Measurements from ENCODE around the gene DNASE1. TPM values are rescaled to one million over a fixed set of nuclear protein-coding genes. Genes with fewer than 3 reads are reported as not detected.
A peak's percentile ranks its signal among the peaks of the same experiment; 100 is the strongest.
"Not testable (repeated sequence)": the region's sequence is repeated elsewhere in the genome, so short reads cannot be mapped to it uniquely, and the experiment has no call there.

Gene DNASE1
- polyA plus RNA-seq: 170 TPM
- long read RNA-seq, donor 1, full-length matches to known transcripts: 32 of 106 reads
- long read RNA-seq, donor 1, partial matches to known transcripts: 58 of 106 reads
- long read RNA-seq, donor 1, other reads (novel, unspliced or antisense): 16 of 106 reads
- long read RNA-seq, donor 2, full-length matches to known transcripts: 30 of 225 reads
- long read RNA-seq, donor 2, partial matches to known transcripts: 142 of 225 reads
- long read RNA-seq, donor 2, other reads (novel, unspliced or antisense): 53 of 225 reads
- long read RNA-seq, donor 3: 0 reads
- long read RNA-seq, donor 4, full-length matches to known transcripts: 8 of 8 reads
- long read RNA-seq, donor 4, partial matches to known transcripts: 0 of 8 reads
- long read RNA-seq, donor 4, other reads (novel, unspliced or antisense): 0 of 8 reads
- long read RNA-seq, donor 5, full-length matches to known transcripts: 37 of 75 reads
- long read RNA-seq, donor 5, partial matches to known transcripts: 14 of 75 reads
- long read RNA-seq, donor 5, other reads (novel, unspliced or antisense): 24 of 75 reads
- long read RNA-seq, donor 6, full-length matches to known transcripts: 23 of 166 reads
- long read RNA-seq, donor 6, partial matches to known transcripts: 64 of 166 reads
- long read RNA-seq, donor 6, other reads (novel, unspliced or antisense): 79 of 166 reads
- long read RNA-seq, donor 7, full-length matches to known transcripts: 7 of 34 reads
- long read RNA-seq, donor 7, partial matches to known transcripts: 14 of 34 reads
- long read RNA-seq, donor 7, other reads (novel, unspliced or antisense): 13 of 34 reads
- long read RNA-seq, donor 8, full-length matches to known transcripts: 48 of 201 reads
- long read RNA-seq, donor 8, partial matches to known transcripts: 73 of 201 reads
- long read RNA-seq, donor 8, other reads (novel, unspliced or antisense): 80 of 201 reads
- long read RNA-seq, donor 9, full-length matches to known transcripts: 72 of 210 reads
- long read RNA-seq, donor 9, partial matches to known transcripts: 90 of 210 reads
- long read RNA-seq, donor 9, other reads (novel, unspliced or antisense): 48 of 210 reads
- long read RNA-seq, donor 10, full-length matches to known transcripts: 35 of 148 reads
- long read RNA-seq, donor 10, partial matches to known transcripts: 69 of 148 reads
- long read RNA-seq, donor 10, other reads (novel, unspliced or antisense): 44 of 148 reads
- long read RNA-seq, donor 11, full-length matches to known transcripts: 17 of 94 reads
- long read RNA-seq, donor 11, partial matches to known transcripts: 31 of 94 reads
- long read RNA-seq, donor 11, other reads (novel, unspliced or antisense): 46 of 94 reads

DNA sequence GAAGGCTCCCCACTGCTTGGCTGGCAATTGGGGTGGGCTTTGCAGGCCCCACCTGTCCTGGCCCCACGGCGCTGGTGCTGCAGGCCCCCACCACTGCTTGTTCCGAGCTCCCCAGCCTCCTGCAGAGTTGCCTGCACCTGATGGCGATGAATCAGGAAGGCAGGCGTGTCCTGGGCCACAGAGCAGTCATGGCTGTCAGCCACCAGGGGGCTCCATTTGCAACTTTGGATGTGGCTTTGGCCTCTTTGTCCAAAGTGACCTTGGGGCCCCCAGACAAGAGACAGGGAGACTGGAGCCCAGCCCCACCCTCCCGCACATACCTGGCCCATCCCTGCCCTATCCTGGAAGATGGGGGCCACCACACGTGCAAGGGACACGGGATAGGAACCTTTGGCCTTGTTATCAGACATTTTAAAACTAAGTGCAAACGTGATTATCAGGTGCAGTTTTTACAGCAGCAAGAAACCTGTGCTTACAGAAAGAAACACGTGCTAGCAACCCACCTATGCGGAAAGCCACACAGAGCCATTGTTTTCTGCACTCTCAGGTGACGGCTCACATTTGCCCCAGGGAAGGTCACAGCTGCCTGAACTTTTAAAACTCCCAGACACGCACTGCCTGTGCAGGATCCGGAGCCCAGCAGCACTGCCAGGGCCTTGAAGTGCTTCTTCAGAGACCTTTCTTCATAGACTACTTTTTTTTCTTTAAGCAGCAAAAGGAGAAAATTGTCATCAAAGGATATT lies at the start of gene DNASE1:
DNASE1 (plus strand) TSS at position 443 of the 743 bp plus-strand sequence. CDS start 683 bp downstream, outside the sequence.
- WGBS (ENCODE audit: insufficient coverage, low lambda C conversion rate): no CpG with 5 or more reads among the region's 14 CpGs
- peaks cover 21% of the 10 kb centered on the region for H3K4me1 ChIP-seq (ENCODE audit: control insufficient read depth, insufficient read depth, low read length)
- H3K4me3 ChIP-seq (ENCODE audit: low read length): peak within 1 kb of the TSS; percentile 77
- H3K27me3 ChIP-seq (ENCODE audit: control insufficient read depth, insufficient read depth, low read length): no peaks in the 10 kb centered on the region
- peaks cover 62% of the 10 kb centered on the region for H3K36me3 ChIP-seq (ENCODE audit: control insufficient read depth, insufficient read depth, low read length)
- H3K27ac ChIP-seq (ENCODE audit: low read length): peak within 1 kb of the TSS; percentile 96
- no peaks in the 10 kb centered on the region for H3K9me3 ChIP-seq (ENCODE audit: control insufficient read depth, low read depth, low read length)
- DNase-seq: peak; percentile 99 to 100

- peaks cover 14% of the 10 kb centered on the region for H3K4me1 ChIP-seq (ENCODE audit: control insufficient read depth, insufficient read depth, low read length)
- no CpG with 5 or more reads among the region's 11 CpGs for WGBS (ENCODE audit: insufficient coverage, low lambda C conversion rate)
- no peaks in the 10 kb centered on the region for H3K27me3 ChIP-seq (ENCODE audit: control insufficient read depth, insufficient read depth, low read length)
- H3K36me3 ChIP-seq (ENCODE audit: control insufficient read depth, insufficient read depth, low read length): peaks cover 26% of the 10 kb centered on the region
- H3K27ac ChIP-seq (ENCODE audit: low read length): no peak overlapping the region
- DNase-seq: no peak
- H3K9me3 ChIP-seq (ENCODE audit: control insufficient read depth, low read depth, low read length): no peaks in the 10 kb centered on the region
- no peak overlapping the region for H3K4me3 ChIP-seq (ENCODE audit: low read length)
Measured at GRCh38 chr16:3606441-3606840, 48.0 kb upstream of the DNASE1 start.

GRCh38 chr16:3607161-3607560 lies 47.3 kb upstream of the DNASE1 start:
- Histone ChIP-seq H3K4me3 (ENCODE audit: low read length) (no peak overlapping the region), H3K4me1 (ENCODE audit: control insufficient read depth, insufficient read depth, low read length) (peaks cover 14% of the 10 kb centered on the region)
- WGBS (ENCODE audit: insufficient coverage, low lambda C conversion rate): 93% methylated on average over 3 of the region's 7 CpGs

GRCh38 chr16:3607634-3608033 lies 46.9 kb upstream of the DNASE1 start:
- H3K27me3 ChIP-seq (ENCODE audit: control insufficient read depth, insufficient read depth, low read length): no peaks in the 10 kb centered on the region
- peaks cover 16% of the 10 kb centered on the region for H3K4me1 ChIP-seq (ENCODE audit: control insufficient read depth, insufficient read depth, low read length)
- DNase-seq: no peak
- no peaks in the 10 kb centered on the region for H3K9me3 ChIP-seq (ENCODE audit: control insufficient read depth, low read depth, low read length)
- no peak overlapping the region for H3K4me3 ChIP-seq (ENCODE audit: low read length)
- no CpG with 5 or more reads among the region's 2 CpGs for WGBS (ENCODE audit: insufficient coverage, low lambda C conversion rate)
- H3K27ac ChIP-seq (ENCODE audit: low read length): no peak overlapping the region
- peaks cover 17% of the 10 kb centered on the region for H3K36me3 ChIP-seq (ENCODE audit: control insufficient read depth, insufficient read depth, low read length)

More at GRCh38 chr16:3607161-3607560, 47.3 kb upstream of the DNASE1 start:
- Histone ChIP-seq H3K27me3 (ENCODE audit: control insufficient read depth, insufficient read depth, low read length) (no peaks in the 10 kb centered on the region), H3K36me3 (ENCODE audit: control insufficient read depth, insufficient read depth, low read length) (peaks cover 20% of the 10 kb centered on the region), H3K9me3 (ENCODE audit: control insufficient read depth, low read depth, low read length) (no peaks in the 10 kb centered on the region), H3K27ac (ENCODE audit: low read length) (no peak overlapping the region)
- no peak for DNase-seq

- no peaks in the 10 kb centered on the region for H3K9me3 ChIP-seq (ENCODE audit: control insufficient read depth, low read depth, low read length)
- WGBS (ENCODE audit: insufficient coverage, low lambda C conversion rate): no CpG with 5 or more reads among the region's 5 CpGs
- DNase-seq: no peak
Measured at GRCh38 chr16:3608069-3608468, 46.4 kb upstream of the DNASE1 start.

GRCh38 chr16:3608976-3609375 lies 45.5 kb upstream of the DNASE1 start:
- not testable (repeated sequence) for H3K27ac ChIP-seq (ENCODE audit: low read length); H3K4me3 ChIP-seq (ENCODE audit: low read length); H3K9me3 ChIP-seq (ENCODE audit: control insufficient read depth, low read depth, low read length); H3K27me3 ChIP-seq (ENCODE audit: control insufficient read depth, insufficient read depth, low read length); DNase-seq; H3K36me3 ChIP-seq (ENCODE audit: control insufficient read depth, insufficient read depth, low read length)
- 95% methylated on average over 7 of the region's 13 CpGs for WGBS (ENCODE audit: insufficient coverage, low lambda C conversion rate)
- peaks cover 22% of the 10 kb centered on the region for H3K4me1 ChIP-seq (ENCODE audit: control insufficient read depth, insufficient read depth, low read length)

More at GRCh38 chr16:3608069-3608468, 46.4 kb upstream of the DNASE1 start:
- Histone ChIP-seq H3K27me3 (ENCODE audit: control insufficient read depth, insufficient read depth, low read length) (no peaks in the 10 kb centered on the region), H3K4me3 (ENCODE audit: low read length) (no peak overlapping the region), H3K36me3 (ENCODE audit: control insufficient read depth, insufficient read depth, low read length) (peaks cover 14% of the 10 kb centered on the region), H3K27ac (ENCODE audit: low read length) (no peak overlapping the region), H3K4me1 (ENCODE audit: control insufficient read depth, insufficient read depth, low read length) (peaks cover 21% of the 10 kb centered on the region)

DNA sequence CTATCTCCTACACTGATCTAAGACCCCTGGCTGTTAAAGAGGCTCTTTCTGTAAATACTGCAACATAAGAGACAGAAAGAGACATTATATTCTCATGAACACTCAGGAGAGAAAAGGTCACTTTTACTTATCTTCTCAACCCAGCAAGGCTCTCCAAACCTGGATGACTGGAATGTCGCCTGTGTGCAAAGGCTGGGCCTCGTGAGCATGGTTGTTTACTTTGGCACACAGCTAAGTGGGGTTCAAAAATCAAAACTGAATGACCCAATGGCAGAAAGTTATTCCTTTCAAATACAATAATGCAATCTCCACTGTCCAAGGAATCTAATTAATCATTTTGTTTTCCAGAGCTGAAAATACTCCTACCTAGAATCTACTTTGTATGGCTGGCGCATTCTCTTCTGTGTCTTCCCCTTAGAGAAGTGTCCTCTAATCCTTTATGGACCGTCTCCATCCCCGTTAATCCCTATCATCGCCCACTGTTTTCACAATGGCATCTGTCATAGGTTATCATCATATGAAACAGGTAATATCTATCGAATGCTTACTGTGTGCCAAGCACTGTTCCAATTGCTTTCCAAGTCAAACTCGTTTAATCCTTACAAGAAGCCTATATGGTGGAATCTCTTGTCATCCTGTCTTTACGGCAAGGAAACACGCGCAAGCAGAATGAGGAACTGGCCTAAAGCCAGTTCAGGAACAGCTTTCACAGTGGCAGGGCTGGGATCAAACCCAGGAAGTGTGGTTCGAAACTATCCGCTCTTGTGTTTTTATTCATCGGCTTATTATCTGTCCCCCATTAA lies 44.4 kb upstream of the DNASE1 start:
- Histone ChIP-seq H3K36me3 (ENCODE audit: control insufficient read depth, insufficient read depth, low read length) (peaks cover 8% of the 10 kb centered on the region), H3K9me3 (ENCODE audit: control insufficient read depth, low read depth, low read length) (no peaks in the 10 kb centered on the region), H3K4me1 (ENCODE audit: control insufficient read depth, insufficient read depth, low read length) (peaks cover 26% of the 10 kb centered on the region), H3K27me3 (ENCODE audit: control insufficient read depth, insufficient read depth, low read length) (no peaks in the 10 kb centered on the region), H3K4me3 (ENCODE audit: low read length) (peak overlapping the region; percentile 98), H3K27ac (ENCODE audit: low read length) (peak overlapping the region; percentile 22)
- DNase-seq: peak; percentile 46 to 75
- 100% methylated on average over 3 of the region's 14 CpGs for WGBS (ENCODE audit: insufficient coverage, low lambda C conversion rate)

DNA sequence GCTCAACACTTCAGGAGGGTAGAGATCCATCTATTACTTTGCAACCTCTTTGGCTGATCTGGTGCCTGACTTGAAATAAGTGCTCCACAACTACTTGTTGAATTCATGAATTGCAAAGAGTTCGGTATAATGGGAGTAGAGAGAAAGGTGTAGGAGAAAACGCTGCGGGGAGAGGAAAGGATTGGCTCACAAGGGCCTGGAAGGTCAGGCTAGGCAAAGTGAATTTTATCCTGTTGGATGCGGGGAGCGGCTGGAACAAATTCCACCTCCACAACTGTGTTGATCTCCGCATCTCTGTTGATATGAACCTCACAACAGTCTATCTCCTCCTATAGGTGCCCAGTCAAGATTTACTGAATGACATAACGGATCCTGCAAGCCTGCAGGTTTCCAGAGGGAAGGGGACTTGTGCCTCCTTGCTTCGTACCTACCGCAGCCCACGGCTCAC lies 43.8 kb upstream of the DNASE1 start:
- peak overlapping the region; percentile 81 for H3K27ac ChIP-seq (ENCODE audit: low read length)
- DNase-seq: peak in 1 of 2 donors; percentile 38

More for the DNA sequence above, 43.8 kb upstream of the DNASE1 start:
- Histone ChIP-seq H3K4me3 (ENCODE audit: low read length) (peak overlapping the region; percentile 98), H3K27me3 (ENCODE audit: control insufficient read depth, insufficient read depth, low read length) (no peaks in the 10 kb centered on the region), H3K4me1 (ENCODE audit: control insufficient read depth, insufficient read depth, low read length) (peaks cover 29% of the 10 kb centered on the region), H3K36me3 (ENCODE audit: control insufficient read depth, insufficient read depth, low read length) (peaks cover 6% of the 10 kb centered on the region), H3K9me3 (ENCODE audit: control insufficient read depth, low read depth, low read length) (no peaks in the 10 kb centered on the region)
- WGBS (ENCODE audit: insufficient coverage, low lambda C conversion rate): no CpG with 5 or more reads among the region's 10 CpGs
